IPS-18a (cell line): Measurements from ENCODE around the gene GRPEL2.
A peak's percentile ranks its signal among the peaks of the same experiment; 100 is the strongest.

ENCODE experiments used
- H3K27ac ChIP-seq: one replicate; pipeline ENCODE4 v1.5.1; 2013; ENCODE audit warnings: low read length
- H3K27me3 ChIP-seq: one replicate; pipeline ENCODE4 v1.6.1; 2013; ENCODE audit warnings: mild to moderate bottlenecking, low read length; ENCODE audit not compliant: control insufficient read depth, insufficient read depth
- H3K36me3 ChIP-seq: one replicate; pipeline ENCODE4 v1.6.1; 2013; ENCODE audit warnings: low read depth, low read length; ENCODE audit not compliant: control insufficient read depth
- H3K4me1 ChIP-seq: one replicate; pipeline ENCODE4 v1.6.1; 2013; ENCODE audit warnings: low read depth, low read length; ENCODE audit not compliant: control insufficient read depth
- H3K4me3 ChIP-seq: one replicate; pipeline ENCODE4 v1.5.1; 2013; ENCODE audit warnings: low read length
- H3K9ac ChIP-seq: one replicate; pipeline ENCODE4 v1.6.1; 2013; ENCODE audit warnings: mild to moderate bottlenecking, low read length, moderate library complexity
- H3K9me3 ChIP-seq: one replicate; pipeline ENCODE4 v1.6.1; 2013; ENCODE audit warnings: low read depth, low read length; ENCODE audit not compliant: control insufficient read depth

Gene GRPEL2

GRCh38 chr5:149345147-149345891, at the start of gene GRPEL2:
Gene GRPEL2, plus strand, starts transcription at chr5:149345499. Its CDS starts 41 bp downstream, at chr5:149345540.
- Histone ChIP-seq H3K9ac (peak within 1 kb of the TSS; percentile 76), H3K9me3 (no peaks in the 10 kb centered on the region), H3K27me3 (no peaks in the 10 kb centered on the region), H3K36me3 (peaks cover 32% of the 10 kb centered on the region), H3K27ac (peak within 1 kb of the TSS; percentile 81), H3K4me1 (no peaks in the 10 kb centered on the region), H3K4me3 (peak within 1 kb of the TSS; percentile 86)

DNA sequence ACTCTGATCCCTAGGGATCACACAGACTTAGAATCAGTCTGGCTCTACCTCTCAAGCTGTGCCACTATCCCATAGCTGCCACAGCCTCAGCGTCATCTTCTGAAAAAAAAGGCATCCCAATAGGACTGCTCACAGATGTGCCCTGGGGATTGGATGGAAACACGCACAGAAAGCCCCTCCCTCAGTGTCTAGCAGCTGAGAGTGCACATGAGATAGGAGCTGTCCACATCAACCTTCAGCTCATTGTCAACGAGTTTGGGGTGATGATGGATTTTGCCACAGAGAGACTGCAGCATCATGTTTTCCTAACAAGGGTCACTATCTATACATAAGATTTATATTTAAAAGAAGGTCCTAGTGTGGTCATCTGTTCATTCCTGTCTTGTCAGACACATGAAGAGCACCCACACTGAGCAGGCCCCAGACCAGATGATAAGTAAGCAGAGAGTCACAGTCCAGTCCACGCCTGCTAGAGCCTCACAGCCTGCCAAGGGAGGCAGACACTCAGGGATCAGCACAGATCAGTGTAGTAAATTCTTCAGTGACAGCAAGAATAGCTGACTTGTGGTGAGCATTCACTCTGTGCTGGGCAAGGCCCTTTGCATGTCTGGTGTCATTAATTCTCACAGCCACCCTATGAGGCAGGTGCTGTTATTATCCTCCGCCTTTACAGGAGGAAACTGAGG, 47.8 kb upstream of the GRPEL2 start:
- H3K27ac ChIP-seq, result no peak overlapping the region
- no peak overlapping the region for H3K9ac ChIP-seq
- H3K36me3 ChIP-seq, result no peaks in the 10 kb centered on the region
- no peaks in the 10 kb centered on the region for H3K9me3 ChIP-seq
- no peaks in the 10 kb centered on the region for H3K27me3 ChIP-seq
- H3K4me3 ChIP-seq, result no peak overlapping the region
- peaks cover 6% of the 10 kb centered on the region for H3K4me1 ChIP-seq

DNA sequence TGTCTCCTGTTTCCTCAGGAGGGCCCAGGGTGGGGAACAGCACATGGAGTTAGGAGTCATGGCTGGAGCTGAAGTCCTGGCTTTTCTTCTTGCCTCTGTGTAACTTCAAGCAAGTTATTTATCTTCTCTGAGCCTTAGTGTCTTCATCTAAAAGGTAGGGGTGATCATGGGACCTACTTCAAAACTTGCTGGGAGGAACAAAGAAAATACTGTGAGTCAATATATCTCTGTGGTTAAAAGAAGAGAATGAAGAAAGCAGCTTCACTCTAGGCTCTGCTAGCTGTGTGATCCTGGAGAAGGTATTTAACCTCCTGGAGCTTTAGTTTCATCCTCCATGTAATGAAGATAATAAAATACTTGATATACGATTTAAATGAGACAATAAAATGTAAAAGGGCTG, 47.1 kb upstream of the GRPEL2 start:
- Histone ChIP-seq H3K27ac (no peak overlapping the region), H3K36me3 (no peaks in the 10 kb centered on the region), H3K9ac (no peak overlapping the region), H3K27me3 (no peaks in the 10 kb centered on the region), H3K9me3 (no peaks in the 10 kb centered on the region), H3K4me3 (no peak overlapping the region), H3K4me1 (peaks cover 6% of the 10 kb centered on the region)

DNA sequence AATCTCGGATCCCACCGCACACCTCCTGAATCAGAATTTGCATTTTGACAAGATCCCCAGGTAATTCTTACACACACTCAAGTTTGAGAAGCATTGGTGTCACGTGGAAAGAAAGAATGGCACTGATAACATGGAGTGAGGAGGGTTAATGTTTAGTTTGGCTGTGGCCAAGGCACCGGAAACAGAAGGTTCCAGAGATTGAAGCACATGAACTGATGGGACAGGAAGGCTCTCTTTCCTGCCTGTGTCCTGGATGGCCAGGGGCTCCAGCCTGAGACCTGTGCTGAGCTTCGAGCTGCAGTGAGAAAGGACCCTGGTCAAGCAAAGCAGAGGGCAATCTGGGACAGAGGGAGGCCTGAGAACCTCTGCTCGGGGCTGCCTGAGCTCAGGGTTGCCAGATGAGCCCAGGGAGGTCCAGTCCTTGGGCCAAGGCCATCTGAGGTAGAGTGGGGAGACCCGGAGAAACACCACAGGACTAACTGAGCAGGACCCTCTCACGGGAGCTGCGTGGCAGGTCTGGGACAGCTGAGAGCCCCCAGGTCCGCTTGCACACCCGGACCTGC, 46.4 kb upstream of the GRPEL2 start:
- H3K4me1 ChIP-seq, result peaks cover 6% of the 10 kb centered on the region
- H3K9ac ChIP-seq, result no peak overlapping the region
- no peaks in the 10 kb centered on the region for H3K9me3 ChIP-seq
- no peak overlapping the region for H3K27ac ChIP-seq
- H3K27me3 ChIP-seq, result no peaks in the 10 kb centered on the region
- H3K36me3 ChIP-seq, result no peaks in the 10 kb centered on the region
- no peak overlapping the region for H3K4me3 ChIP-seq

- Histone ChIP-seq H3K4me3 (no peak overlapping the region), H3K9me3 (no peaks in the 10 kb centered on the region), H3K27me3 (no peaks in the 10 kb centered on the region), H3K36me3 (no peaks in the 10 kb centered on the region), H3K4me1 (peaks cover 6% of the 10 kb centered on the region), H3K27ac (no peak overlapping the region), H3K9ac (no peak overlapping the region)
Measured at GRCh38 chr5:149299451-149300054, 45.7 kb upstream of the GRPEL2 start.

- H3K9ac ChIP-seq, result no peak overlapping the region
- H3K27ac ChIP-seq, result no peak overlapping the region
Measured at GRCh38 chr5:149300441-149300840, 44.9 kb upstream of the GRPEL2 start.

GRCh38 chr5:149301049-149301743, 44.1 kb upstream of the GRPEL2 start:
- H3K27me3 ChIP-seq, result no peaks in the 10 kb centered on the region
- no peak overlapping the region for H3K4me3 ChIP-seq
- no peak overlapping the region for H3K9ac ChIP-seq
- H3K4me1 ChIP-seq, result no peaks in the 10 kb centered on the region
- no peaks in the 10 kb centered on the region for H3K9me3 ChIP-seq
- no peaks in the 10 kb centered on the region for H3K36me3 ChIP-seq
- no peak overlapping the region for H3K27ac ChIP-seq

More at GRCh38 chr5:149300441-149300840, 44.9 kb upstream of the GRPEL2 start:
- H3K27me3 ChIP-seq, result no peaks in the 10 kb centered on the region
- no peak overlapping the region for H3K4me3 ChIP-seq
- H3K9me3 ChIP-seq, result no peaks in the 10 kb centered on the region
- no peaks in the 10 kb centered on the region for H3K4me1 ChIP-seq
- H3K36me3 ChIP-seq, result no peaks in the 10 kb centered on the region

- no peaks in the 10 kb centered on the region for H3K9me3 ChIP-seq
- no peaks in the 10 kb centered on the region for H3K36me3 ChIP-seq
- no peak overlapping the region for H3K4me3 ChIP-seq
- no peaks in the 10 kb centered on the region for H3K4me1 ChIP-seq
- no peak overlapping the region for H3K27ac ChIP-seq
- H3K27me3 ChIP-seq, result no peaks in the 10 kb centered on the region
- H3K9ac ChIP-seq, result no peak overlapping the region
Measured at GRCh38 chr5:149301744-149302380, 43.4 kb upstream of the GRPEL2 start.

DNA sequence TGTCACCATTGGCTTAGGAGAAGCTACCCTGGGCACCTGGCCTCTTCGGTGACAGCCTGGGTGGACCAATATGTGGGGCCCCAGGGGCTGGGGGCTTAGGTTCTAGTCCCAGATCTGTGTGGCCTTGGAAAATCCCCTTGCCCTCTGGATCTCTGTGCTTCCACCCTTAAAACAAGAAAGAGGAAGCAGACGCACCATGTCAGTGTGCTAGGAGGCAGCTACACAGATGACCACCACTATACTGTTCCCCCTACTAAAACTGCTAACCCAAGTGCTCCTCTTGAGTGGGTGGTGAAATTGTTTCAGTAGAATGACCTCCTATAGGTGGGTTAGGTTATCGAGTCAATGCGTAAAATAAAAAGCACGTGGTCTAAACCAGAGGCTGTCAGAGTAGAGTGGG, 42.7 kb upstream of the GRPEL2 start:
- no peaks in the 10 kb centered on the region for H3K9me3 ChIP-seq
- H3K9ac ChIP-seq, result no peak overlapping the region
- H3K27me3 ChIP-seq, result no peaks in the 10 kb centered on the region
- no peak overlapping the region for H3K27ac ChIP-seq
- H3K4me3 ChIP-seq, result no peak overlapping the region
- no peaks in the 10 kb centered on the region for H3K4me1 ChIP-seq
- H3K36me3 ChIP-seq, result no peaks in the 10 kb centered on the region

DNA sequence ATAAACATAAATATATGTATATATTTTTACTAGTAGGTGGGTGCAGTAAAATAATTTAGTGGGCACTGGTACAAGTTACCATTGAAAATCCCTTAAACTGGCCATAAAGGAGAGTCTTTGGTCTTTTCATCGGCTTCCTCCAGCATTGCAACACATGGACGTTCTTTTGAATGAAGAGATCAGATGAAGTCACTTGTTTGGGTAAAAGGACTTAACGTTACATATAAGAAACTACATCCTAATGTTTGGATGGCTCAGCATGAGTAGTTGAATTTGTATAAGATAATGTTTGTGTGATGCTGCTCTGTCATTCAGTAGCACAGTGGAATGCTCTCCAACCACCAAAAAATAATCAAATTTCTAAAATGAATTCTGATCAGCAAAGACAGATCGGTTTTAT, 42.1 kb upstream of the GRPEL2 start:
- no peak overlapping the region for H3K4me3 ChIP-seq
- H3K9ac ChIP-seq, result no peak overlapping the region
- no peaks in the 10 kb centered on the region for H3K9me3 ChIP-seq
- no peaks in the 10 kb centered on the region for H3K36me3 ChIP-seq
- no peaks in the 10 kb centered on the region for H3K4me1 ChIP-seq
- H3K27me3 ChIP-seq, result no peaks in the 10 kb centered on the region
- H3K27ac ChIP-seq, result no peak overlapping the region
